H1 (cell line): Measurements from ENCODE around the gene STEAP3. TPM values are rescaled to one million over a fixed set of nuclear protein-coding genes. Genes with fewer than 3 reads are reported as not detected.

Source experiments
- CTCF ChIA-PET: fragments of 300-600 bp; sonication (Branson Sonifier 250); formaldehyde crosslinking; loops from one replicate; lab custom pipeline; 2021; ENCODE audit not compliant: partially characterized antibody; lab: Charles Lee
- POLR2A ChIA-PET: fragments of 300-600 bp; sonication (Branson Sonifier 250); formaldehyde crosslinking; loops from one replicate; lab custom pipeline; 2021; ENCODE audit warnings: inconsistent platforms; ENCODE audit not compliant: partially characterized antibody; lab: Charles Lee
- DNase-seq, 2 experiments: peaks; one replicate each; pipeline versions ENCODE4 v3.0.0 to v3.0.0-alpha.2; 2010 to 2022; ENCODE audit warnings: low spot score in 2 of 2, low read depth in 1 of 2, mixed read lengths in 1 of 2
- FAIRE-seq: peaks from 2 replicates; lab custom pipeline; 2011; peaks lifted over from hg19 to GRCh38; lab: Jason Lieb, UNC
- H2AFZ ChIP-seq: 2 replicates; pipeline ENCODE4 v1.8.1; 2012; ENCODE audit warnings: low read length, inconsistent platforms
- H2AK5ac ChIP-seq: 2 replicates; pipeline ENCODE4 v1.6.1; 2013; ENCODE audit warnings: low read depth, low read length
- H2BK120ac ChIP-seq: replicated peaks from 2 replicates; pipeline ENCODE3; 2013; ENCODE audit warnings: low read depth, low read length, inconsistent platforms
- H2BK12ac ChIP-seq: 2 replicates; pipeline ENCODE4 v1.6.1; 2013; ENCODE audit warnings: low read depth, low read length
- H2BK15ac ChIP-seq: 2 replicates; pipeline ENCODE4 v1.6.1; 2013; ENCODE audit warnings: low read length
- H2BK20ac ChIP-seq: 2 replicates; pipeline ENCODE4 v1.6.1; 2013; ENCODE audit warnings: low read length
- H2BK5ac ChIP-seq: 2 replicates; pipeline ENCODE4 v1.6.1; 2013; ENCODE audit warnings: low read depth, low read length
- H3K14ac ChIP-seq: 2 replicates; pipeline ENCODE4 v1.6.1; 2013; ENCODE audit warnings: inconsistent platforms; ENCODE audit not compliant: insufficient read length
- H3K18ac ChIP-seq: 2 replicates; pipeline ENCODE4 v1.6.1; 2013; ENCODE audit warnings: low read length; ENCODE audit errors: extremely low read depth
- H3K23ac ChIP-seq: 2 replicates; pipeline ENCODE4 v1.6.1; 2013; ENCODE audit warnings: inconsistent platforms; ENCODE audit not compliant: insufficient read length
- H3K23me2 ChIP-seq: 2 replicates; pipeline ENCODE4 v1.6.1; 2013; ENCODE audit warnings: low read depth, low read length
- H3K27ac ChIP-seq: 2 replicates; pipeline ENCODE4 v1.6.1; 2011; ENCODE audit warnings: low read depth, low read length, inconsistent platforms
- H3K27me3 ChIP-seq, 4 experiments: replicated peaks in 1 of 4; 1 replicate in 1 of 4; 2 replicates in 3 of 4; pipeline versions ENCODE4 v1.6.1 to v1.8.1; 2011 to 2013; ENCODE audit warnings: low read length in 3 of 4, mild to moderate bottlenecking in 3 of 4, inconsistent platforms in 2 of 4, mixed read lengths in 2 of 4, moderate library complexity in 1 of 4; ENCODE audit not compliant: control insufficient read depth in 3 of 4, insufficient read depth in 3 of 4; ENCODE audit errors: extremely low read depth in 1 of 4
- H3K36me3 ChIP-seq, 4 experiments: 2 replicates each; pipeline versions ENCODE4 v1.6.1 to v1.8.1; 2011 to 2013; ENCODE audit warnings: mild to moderate bottlenecking in 4 of 4, low read length in 3 of 4, moderate library complexity in 2 of 4, control low read depth in 1 of 4, inconsistent platforms in 1 of 4; ENCODE audit not compliant: insufficient read depth in 4 of 4, control insufficient read depth in 2 of 4
- H3K4ac ChIP-seq: replicated peaks from 2 replicates; pipeline ENCODE3; 2013; ENCODE audit warnings: low read length, low read depth, mixed read lengths, inconsistent platforms; ENCODE audit not compliant: insufficient read length
- H3K4me1 ChIP-seq, 4 experiments: replicated peaks in 1 of 4; 1 replicate in 1 of 4; 2 replicates in 3 of 4; pipeline versions ENCODE4 v1.6.1 to v1.8.1; 2011 to 2013; ENCODE audit warnings: low read length in 3 of 4, inconsistent platforms in 2 of 4, mixed read lengths in 1 of 4; ENCODE audit not compliant: insufficient read depth in 4 of 4, control insufficient read depth in 3 of 4
- H3K4me2 ChIP-seq, 2 experiments: 2 replicates each; pipeline versions ENCODE4 v1.6.1 to v1.8.1; 2011 to 2013; ENCODE audit warnings: low read depth in 2 of 2, low read length in 2 of 2, control low read depth in 1 of 2, inconsistent platforms in 1 of 2, mild to moderate bottlenecking in 1 of 2; ENCODE audit not compliant: insufficient read depth in 1 of 2
- H3K4me3 ChIP-seq, 4 experiments: fragments of 200-600, 300-600 bp in 1 of 4; sonication (generic), shearing (Covaris generic), sonication (Bioruptor Twin) in 1 of 4; 2 replicates each; pipeline versions ENCODE4 v1.5.1 to v1.8.1; 2011 to 2016; ENCODE audit warnings: low read length in 4 of 4, low read depth in 3 of 4, control low read depth in 2 of 4, inconsistent platforms in 2 of 4, mild to moderate bottlenecking in 2 of 4, mixed read lengths in 1 of 4, moderate library complexity in 1 of 4; ENCODE audit not compliant: insufficient read depth in 2 of 4; ENCODE audit errors: extremely low read depth in 1 of 4
- H3K56ac ChIP-seq: replicated peaks from 2 replicates; pipeline ENCODE3; 2013; ENCODE audit warnings: low read depth, mild to moderate bottlenecking, mixed read lengths, low read length, inconsistent platforms; ENCODE audit not compliant: insufficient read length
- H3K79me1 ChIP-seq: 2 replicates; pipeline ENCODE4 v1.6.1; 2013; ENCODE audit warnings: low read depth, low read length, control low read depth
- H3K79me2 ChIP-seq, 2 experiments: 2 replicates each; pipeline versions ENCODE4 v1.6.1 to v1.8.1; 2012 to 2013; ENCODE audit warnings: low read length in 2 of 2, mild to moderate bottlenecking in 2 of 2, inconsistent platforms in 1 of 2; ENCODE audit not compliant: insufficient read depth in 2 of 2, control insufficient read depth in 1 of 2
- H3K9ac ChIP-seq, 4 experiments: replicated peaks in 1 of 4; 1 replicate in 1 of 4; 2 replicates in 3 of 4; pipeline versions ENCODE4 v1.6.1 to v1.8.1; 2011 to 2013; ENCODE audit warnings: low read depth in 3 of 4, low read length in 3 of 4, control low read depth in 2 of 4, mild to moderate bottlenecking in 2 of 4, moderate library complexity in 2 of 4, inconsistent platforms in 1 of 4; ENCODE audit errors: extremely low read depth in 1 of 4
- H3K9me3 ChIP-seq, 2 experiments: 2 replicates each; pipeline versions ENCODE4 v1.6.1 to v1.8.1; 2012 to 2013; ENCODE audit warnings: mild to moderate bottlenecking in 2 of 2, moderate library complexity in 2 of 2, control low read depth in 1 of 2, inconsistent platforms in 1 of 2, low read depth in 1 of 2, low read length in 1 of 2, mixed read lengths in 1 of 2; ENCODE audit not compliant: insufficient read depth in 2 of 2
- H4K20me1 ChIP-seq, 2 experiments: replicated peaks in 1 of 2; 2 replicates each; pipeline versions ENCODE3 to v1.8.1; 2011 to 2013; ENCODE audit warnings: inconsistent platforms in 2 of 2, low read length in 2 of 2, mild to moderate bottlenecking in 1 of 2; ENCODE audit not compliant: insufficient read depth in 2 of 2, control insufficient read depth in 1 of 2
- H4K5ac ChIP-seq: 2 replicates; pipeline ENCODE4 v1.6.1; 2013; ENCODE audit warnings: low read length, low read depth, mixed read lengths, inconsistent platforms; ENCODE audit not compliant: insufficient read length
- H4K8ac ChIP-seq: 2 replicates; pipeline ENCODE4 v1.8.0; 2013; ENCODE audit warnings: mild to moderate bottlenecking, moderate library complexity, low read length, inconsistent platforms; ENCODE audit not compliant: insufficient read depth; ENCODE audit errors: extremely low read depth
- H4K91ac ChIP-seq: replicated peaks from 2 replicates; pipeline ENCODE3; 2013; ENCODE audit warnings: low read length, mixed read lengths, inconsistent platforms; ENCODE audit not compliant: insufficient read length
- RXRA ChIP-seq: IDR thresholded peaks from 2 replicates; pipeline ENCODE4 v1.6.1; 2011; ENCODE audit warnings: low read depth, mild to moderate bottlenecking, low read length, moderate library complexity; ENCODE audit not compliant: insufficient read depth
- WGBS, 2 experiments: shearing (Covaris generic) in 1 of 2; methylation state at CpG; one replicate each; pipeline versions ENCODE4 v1.1.6 to v1.1.7; 2013 to 2015; ENCODE audit warnings: low lambda C conversion rate in 2 of 2, mixed read lengths in 2 of 2, inconsistent platforms in 1 of 2, low coverage in 1 of 2, missing lambda C conversion rate in 1 of 2; ENCODE audit not compliant: insufficient replicate concordance in 2 of 2, insufficient coverage in 1 of 2, insufficient read length in 1 of 2; ENCODE audit errors: extremely low coverage in 1 of 2, missing lambda C conversion rate in 1 of 2; 5-methylcytosine and 5-hydroxymethylcytosine counted together
- polyA plus RNA-seq, 7 experiments: library from polyadenylated mRNA; depleted of rRNA in 3 of 7; stranded (reverse) in 5 of 7; unstranded in 2 of 7; fragments of >200 nt in 5 of 7; fragments of 200-250 nt in 2 of 7; gene quantifications; 1 replicate in 5 of 7; 2 replicates in 1 of 7; 4 replicates in 1 of 7; pipeline versions ENCODE4 v1.2.1 to v1.2.3, GENCODE V29; 2011 to 2013; ENCODE audit warnings: missing spikeins in 2 of 7, mixed read lengths in 2 of 7
- total RNA-seq: library from RNA; stranded (reverse); fragmentation: NEBNext Ultra II Directional; extraction: Animal tissue kit (Norgen Biotek cat#: 25700); gene quantifications from 2 replicates; pipeline ENCODE4 v1.2.1, GENCODE V29; 2021
- TF ChIP-seq, protein P1 (sequence below), 3 experiments: IDR thresholded peaks; 1 replicate in 2 of 3; 2 replicates in 1 of 3; pipeline versions ENCODE4 v1.5.1 to v1.6.1; 2011; ENCODE audit warnings: low read length in 3 of 3, mild to moderate bottlenecking in 3 of 3, inconsistent platforms in 2 of 3, low read depth in 1 of 3, moderate library complexity in 1 of 3; ENCODE audit not compliant: insufficient read depth in 1 of 3; ENCODE audit errors: control extremely low read depth in 1 of 3

Gene STEAP3
- total and polyA plus RNA-seq, 2 of the 8 experiments (the other 6 are each of a cell fraction or from before 2014, with no cell fraction given): 21.7 to 27.9 TPM

DNA sequence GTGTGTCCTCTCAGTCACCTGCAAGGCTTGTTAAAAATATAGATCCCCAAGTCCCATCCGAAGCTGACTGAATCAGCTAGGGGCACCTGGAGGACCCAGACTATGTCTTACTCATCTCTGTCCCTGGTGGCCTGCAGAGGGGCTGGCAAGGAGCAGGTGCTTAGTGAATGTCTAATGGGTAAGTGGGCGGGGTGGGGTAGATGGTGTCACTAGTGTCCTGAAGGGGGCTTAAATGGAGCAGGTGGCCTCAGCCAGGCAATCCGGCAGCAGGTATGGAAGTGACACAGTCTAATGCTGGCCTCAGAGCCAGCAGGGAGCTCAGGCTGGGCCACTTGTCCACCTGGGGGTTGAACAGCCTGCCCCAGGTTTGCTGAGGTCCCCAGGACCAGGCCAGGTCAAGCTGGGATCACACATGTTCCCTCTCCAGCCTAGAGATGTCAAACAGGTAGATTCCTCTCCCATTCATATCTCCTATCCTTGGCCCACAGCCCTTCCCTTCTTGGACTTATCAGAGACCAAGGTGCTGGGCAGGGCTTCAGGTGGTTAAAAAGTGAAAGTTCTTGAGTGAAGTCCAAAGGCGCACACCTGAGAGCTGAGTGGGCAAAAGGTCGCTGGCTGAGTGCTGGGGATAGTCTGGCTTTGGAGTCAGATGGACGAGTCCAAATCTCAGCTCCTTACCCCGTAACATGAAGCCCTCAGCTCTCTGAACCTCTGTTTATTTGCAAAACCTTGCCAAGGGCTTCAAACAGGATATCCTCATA is 1.7 kb downstream of the STEAP3 start:
- no peak overlapping the region for H4K5ac ChIP-seq
- no peak overlapping the region for H2BK15ac ChIP-seq
- TF ChIP-seq RXRA: no peak
- TF ChIP-seq, protein P1, sequence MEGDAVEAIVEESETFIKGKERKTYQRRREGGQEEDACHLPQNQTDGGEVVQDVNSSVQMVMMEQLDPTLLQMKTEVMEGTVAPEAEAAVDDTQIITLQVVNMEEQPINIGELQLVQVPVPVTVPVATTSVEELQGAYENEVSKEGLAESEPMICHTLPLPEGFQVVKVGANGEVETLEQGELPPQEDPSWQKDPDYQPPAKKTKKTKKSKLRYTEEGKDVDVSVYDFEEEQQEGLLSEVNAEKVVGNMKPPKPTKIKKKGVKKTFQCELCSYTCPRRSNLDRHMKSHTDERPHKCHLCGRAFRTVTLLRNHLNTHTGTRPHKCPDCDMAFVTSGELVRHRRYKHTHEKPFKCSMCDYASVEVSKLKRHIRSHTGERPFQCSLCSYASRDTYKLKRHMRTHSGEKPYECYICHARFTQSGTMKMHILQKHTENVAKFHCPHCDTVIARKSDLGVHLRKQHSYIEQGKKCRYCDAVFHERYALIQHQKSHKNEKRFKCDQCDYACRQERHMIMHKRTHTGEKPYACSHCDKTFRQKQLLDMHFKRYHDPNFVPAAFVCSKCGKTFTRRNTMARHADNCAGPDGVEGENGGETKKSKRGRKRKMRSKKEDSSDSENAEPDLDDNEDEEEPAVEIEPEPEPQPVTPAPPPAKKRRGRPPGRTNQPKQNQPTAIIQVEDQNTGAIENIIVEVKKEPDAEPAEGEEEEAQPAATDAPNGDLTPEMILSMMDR (IDR thresholded peaks at IDR 0.05; ENCODE audit: control extremely low read depth in 1 of 3, insufficient read depth in 1 of 3, low read depth in 1 of 3, low read length in 3 of 3): peak in 1 of 3 experiments; percentile 23; a peak in 1 of 4 replicates
- H2BK5ac ChIP-seq: no peak overlapping the region
- 0 out of 4 replicates have a peak, but pooled peaks cover 0 to 2% of the 10 kb centered on the region in 2 experiments for H3K79me2 ChIP-seq
- H3K36me3 ChIP-seq: no peaks in the 10 kb centered on the region
- FAIRE-seq (no peak), DNase-seq (no peak)
- H3K9me3 ChIP-seq: no peaks in the 10 kb centered on the region
- H3K23ac ChIP-seq: no peak overlapping the region
- no peak overlapping the region for H3K56ac ChIP-seq
- H3K4ac ChIP-seq: no peak overlapping the region
- H2BK12ac ChIP-seq: no peak overlapping the region
- H3K4me2 ChIP-seq: peak overlapping the region in 1 of 2 experiments; percentile 77; a peak in 1 of 4 replicates
- H3K4me1 ChIP-seq: peaks cover 0 to 26% (median 12%) of the 10 kb centered on the region in 4 experiments; a peak in 5 of 7 replicates
- peaks cover 3% of the 10 kb centered on the region in 2 experiments for H4K20me1 ChIP-seq
- no peak overlapping the region for H3K14ac ChIP-seq
- no peak overlapping the region for H4K8ac ChIP-seq
- no peak overlapping the region for H3K27ac ChIP-seq
- H3K4me3 ChIP-seq: no peak overlapping the region
- no peak overlapping the region for H4K91ac ChIP-seq
- H2AFZ ChIP-seq: no peak overlapping the region
- no peak overlapping the region for H2AK5ac ChIP-seq
- POLR2A ChIA-PET: interaction anchor here (1.4 to 2.0 kb wide), 2 partner anchors 8 to 69 kb away, joined by 3 to 5 read pairs; no protein-coding TSS in a partner anchor
- WGBS, 2 experiments: 86% methylated on average over 7 of the region's 7 CpGs; no CpG with 5 or more reads in 1 of the 2 experiments
- H3K27me3 ChIP-seq: peaks cover 0 to 12% (median 6%) of the 10 kb centered on the region in 4 experiments; a peak in 5 of 7 replicates
- no peak overlapping the region for H2BK20ac ChIP-seq
- H3K23me2 ChIP-seq: peaks cover 11% of the 10 kb centered on the region; the same call in 1 of the 2 replicates
- H3K9ac ChIP-seq: no peak overlapping the region
- no peak overlapping the region for H2BK120ac ChIP-seq
- no peak overlapping the region for H3K18ac ChIP-seq
- peaks cover 3% of the 10 kb centered on the region; the same call in 1 of the 2 replicates for H3K79me1 ChIP-seq
- CTCF ChIA-PET: interaction anchor here (0.6 to 3.0 kb wide), 12 partner anchors 8 to 104 kb away, joined by 3 to 20 read pairs (median 3); no protein-coding TSS in a partner anchor
